Activated CD8-positive, alpha-beta memory T cell treated with anti-CD3 and anti-CD28 coated beads, Interleukin-2, amount 10 ng/mL, durations not matched to agents 7 days and 5 days (primary cell): Measurements from ENCODE around the gene KATNB1. TPM values are rescaled to one million over a fixed set of nuclear protein-coding genes. Genes with fewer than 3 reads are reported as not detected.
"Not testable (repeated sequence)": the region's sequence is repeated elsewhere in the genome, so short reads cannot be mapped to it uniquely, and the experiment has no call there.

Experiments
- ATAC-seq: fragments of 150-1000 bp; cut with Tn5 transposase; one replicate; pipeline ENCODE4 v1.10.0; 2021; ENCODE audit warnings: moderate library complexity
- CTCF ChIA-PET: fragments of 350-600 bp; sonication (Branson Sonifier 250); formaldehyde crosslinking; loops from one replicate; lab custom pipeline; 2021; ENCODE audit warnings: antibody characterized with exemption; lab: Charles Lee
- DNase-seq: peaks from one replicate; pipeline ENCODE4 v3.0.0-alpha.2; 2020
- H3K27ac Mint-ChIP-seq: one replicate; pipeline ENCODE4 v1.8.0; 2021; ENCODE audit warnings: mild to moderate bottlenecking, mixed read lengths
- H3K27me3 Mint-ChIP-seq: one replicate; pipeline ENCODE4 v1.8.0; 2021; ENCODE audit warnings: mixed read lengths
- H3K36me3 Mint-ChIP-seq: one replicate; pipeline ENCODE4 v1.8.0; 2021; ENCODE audit warnings: mild to moderate bottlenecking, mixed read lengths
- H3K4me1 Mint-ChIP-seq: one replicate; pipeline ENCODE4 v1.8.0; 2021; ENCODE audit warnings: mixed read lengths
- H3K4me3 Mint-ChIP-seq: one replicate; pipeline ENCODE4 v1.8.0; 2021; ENCODE audit warnings: mild to moderate bottlenecking, moderate library complexity, mixed read lengths
- H3K9me3 Mint-ChIP-seq: one replicate; pipeline ENCODE4 v1.8.0; 2022; ENCODE audit warnings: low read depth, mixed read lengths
- total RNA-seq, 2 experiments: library from RNA; stranded (reverse); gene quantifications; one replicate each; pipeline ENCODE4 v1.2.3, GENCODE V29; 2021

Gene KATNB1
- total RNA-seq, 2 experiments from 2014 or later, result 41.6 to 43.9 TPM

DNA sequence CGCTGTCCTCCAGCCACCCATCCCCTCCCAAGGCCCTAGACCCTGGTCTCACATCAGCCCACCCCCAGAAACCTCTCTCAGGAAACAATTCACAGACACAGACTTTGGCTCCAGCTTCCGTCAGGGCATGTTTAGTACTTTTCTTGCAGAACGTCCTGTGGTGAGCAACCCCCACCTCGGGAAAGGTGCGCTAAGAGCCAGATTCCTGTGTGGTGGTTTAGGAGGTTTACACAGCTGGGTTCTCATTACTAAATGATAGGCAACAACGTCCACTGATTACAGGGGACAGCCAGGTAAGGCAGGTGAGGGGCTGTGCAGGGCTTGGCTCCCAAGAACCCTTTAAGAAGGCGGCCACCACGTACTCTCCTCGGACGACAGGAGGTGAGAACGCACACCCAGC, 37.4 kb downstream of the KATNB1 start:
- Mint-ChIP-seq H3K27me3 (no peaks in the 10 kb centered on the region), H3K4me1 (no peaks in the 10 kb centered on the region), H3K9me3 (no peaks in the 10 kb centered on the region), H3K27ac (no peak overlapping the region), H3K36me3 (no peaks in the 10 kb centered on the region), H3K4me3 (no peak overlapping the region)
- CTCF ChIA-PET, result interaction anchor here (1.6 kb wide), 1 partner anchor 22 kb away, joined by 4 read pairs; no protein-coding TSS in a partner anchor
- no peak for ATAC-seq
- DNase-seq, result no peak

DNA sequence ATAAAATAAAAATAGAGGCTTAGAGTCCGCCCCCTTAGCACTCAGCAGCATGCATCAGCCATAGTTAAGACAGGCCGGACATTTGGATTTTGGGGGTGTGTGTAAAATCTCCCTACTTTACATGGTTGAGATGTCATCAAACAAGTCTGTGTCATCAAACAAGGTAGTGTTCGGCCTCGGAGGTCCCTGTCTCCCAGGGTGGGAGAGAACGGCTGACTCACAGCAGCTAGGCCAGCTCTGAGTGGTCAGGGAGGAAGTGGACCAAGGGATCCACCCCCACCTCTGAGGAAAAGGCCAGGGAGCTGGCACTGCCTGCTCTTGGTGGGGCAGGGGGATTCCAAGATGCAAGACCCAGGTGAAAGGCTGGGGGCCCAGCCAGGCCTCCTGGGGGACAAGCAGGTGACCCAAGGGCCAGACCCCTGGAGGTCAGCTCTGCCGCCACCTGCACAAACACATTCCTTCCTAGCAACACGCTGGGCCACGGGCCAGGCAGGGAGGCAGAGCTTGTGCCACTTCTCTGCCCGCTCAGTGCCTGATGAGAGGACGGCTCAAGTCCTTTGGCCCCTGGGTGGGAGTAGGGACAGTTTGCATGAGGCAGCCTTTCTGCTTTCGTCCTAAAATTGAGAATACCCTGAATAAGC, 38.2 kb downstream of the KATNB1 start:
- Mint-ChIP-seq H3K27ac (no peak overlapping the region), H3K36me3 (no peaks in the 10 kb centered on the region), H3K4me1 (no peaks in the 10 kb centered on the region), H3K27me3 (no peaks in the 10 kb centered on the region), H3K4me3 (no peak overlapping the region), H3K9me3 (no peaks in the 10 kb centered on the region)
- DNase-seq (no peak), ATAC-seq (no peak)
- CTCF ChIA-PET, result interaction anchor here (1.6 kb wide), 1 partner anchor 22 kb away, joined by 4 read pairs; no protein-coding TSS in a partner anchor

DNA sequence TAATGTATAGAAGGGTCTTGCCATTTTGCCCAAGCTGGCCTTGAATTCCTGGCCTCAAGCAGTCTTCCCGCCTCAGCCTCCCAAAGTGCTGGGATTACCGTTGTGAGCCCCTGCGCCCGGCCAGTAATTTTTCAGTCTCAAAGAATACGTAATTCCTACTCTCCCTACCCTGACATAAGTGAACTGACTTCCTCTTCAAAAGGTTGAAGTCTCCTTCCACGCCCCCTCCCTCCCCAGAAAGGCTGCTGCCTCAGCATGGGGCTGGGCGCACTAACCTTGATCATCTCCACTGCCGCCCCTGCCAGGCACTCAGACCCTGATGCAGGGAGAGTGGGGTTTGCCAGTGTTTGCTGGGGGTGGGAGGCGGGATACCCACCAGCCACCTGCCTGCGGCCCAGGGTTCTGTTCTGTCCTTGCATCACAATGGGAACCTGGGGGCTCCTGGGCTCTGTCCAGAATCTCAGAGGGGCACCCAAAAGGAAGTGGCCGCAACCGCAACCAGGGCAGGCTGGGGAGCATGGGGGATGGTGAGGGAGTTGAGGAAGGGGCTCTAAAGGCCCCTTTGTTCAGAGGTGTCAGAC, 39.2 kb downstream of the KATNB1 start:
- H3K4me3 Mint-ChIP-seq, result no peak overlapping the region
- CTCF ChIA-PET, result interaction anchor here (1.2 kb wide), 1 partner anchor 34 kb away, joined by 3 read pairs; no protein-coding TSS in a partner anchor
- no peak for ATAC-seq
- no peaks in the 10 kb centered on the region for H3K27me3 Mint-ChIP-seq
- DNase-seq, result no peak
- H3K4me1 Mint-ChIP-seq, result no peaks in the 10 kb centered on the region
- no peaks in the 10 kb centered on the region for H3K9me3 Mint-ChIP-seq
- H3K36me3 Mint-ChIP-seq, result no peaks in the 10 kb centered on the region
- no peak overlapping the region for H3K27ac Mint-ChIP-seq

DNA sequence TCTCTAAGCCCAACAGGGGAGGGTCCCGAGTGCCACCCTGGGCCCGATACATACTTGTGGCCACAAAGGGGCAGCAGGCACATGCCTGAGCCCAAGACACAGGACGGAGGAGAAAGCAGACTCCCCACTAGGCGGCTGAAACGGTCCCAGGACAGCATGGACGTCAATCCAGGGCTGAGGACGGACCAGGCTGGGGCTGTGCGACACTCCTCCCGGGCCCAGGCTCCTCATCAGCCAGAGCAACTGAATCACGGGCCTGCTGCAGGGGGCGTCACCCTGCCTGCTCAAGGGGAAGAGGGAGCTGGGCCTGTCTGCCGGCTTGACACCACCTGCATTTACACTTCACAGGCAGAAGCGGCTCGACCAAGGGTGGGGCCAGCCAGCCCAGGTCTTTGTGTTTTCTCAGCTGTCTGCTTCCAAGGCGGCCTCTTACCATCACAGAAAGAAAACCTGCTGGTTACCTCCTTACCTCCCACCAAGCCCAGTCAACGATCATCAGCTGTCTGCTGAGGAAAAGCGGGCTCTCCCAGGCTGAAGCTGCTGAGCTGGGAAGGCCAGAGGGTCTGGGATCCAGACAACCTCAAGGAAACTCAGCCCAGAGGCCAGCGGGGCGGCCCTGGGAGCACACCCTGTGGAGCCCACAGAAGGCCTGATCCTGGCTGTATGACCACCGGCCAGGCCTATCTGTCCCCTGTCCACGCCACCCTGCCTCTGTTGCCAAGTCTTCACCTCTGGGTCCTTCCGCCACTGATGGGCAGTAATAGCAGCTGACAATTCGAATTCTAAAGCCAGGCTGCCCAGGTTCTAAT, 40.3 kb downstream of the KATNB1 start:
- no peaks in the 10 kb centered on the region for H3K27me3 Mint-ChIP-seq
- no peak overlapping the region for H3K27ac Mint-ChIP-seq
- no peaks in the 10 kb centered on the region for H3K4me1 Mint-ChIP-seq
- no peak overlapping the region for H3K4me3 Mint-ChIP-seq
- ATAC-seq (no peak), DNase-seq (no peak)
- H3K36me3 Mint-ChIP-seq, result no peaks in the 10 kb centered on the region
- CTCF ChIA-PET, result no interaction called here
- H3K9me3 Mint-ChIP-seq, result no peaks in the 10 kb centered on the region

DNA sequence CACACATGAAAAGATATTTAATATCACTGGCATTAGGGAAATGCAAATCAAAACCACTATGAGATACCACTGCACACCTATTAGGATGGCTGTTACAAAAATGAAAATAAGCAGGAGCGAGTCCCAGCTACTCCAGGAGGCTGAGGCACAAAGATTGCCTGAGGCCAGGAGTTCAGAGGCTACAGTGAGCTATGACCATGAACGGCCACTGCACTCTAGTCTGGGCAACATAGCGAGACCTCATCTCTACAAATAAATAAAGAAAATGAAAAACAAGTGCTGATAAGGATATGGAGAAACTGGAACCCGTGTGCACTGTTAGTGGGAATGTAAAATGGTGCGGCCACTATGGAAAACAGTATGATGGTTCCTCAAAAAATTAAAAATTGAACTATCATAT, 43.1 kb downstream of the KATNB1 start:
- CTCF ChIA-PET, result no interaction called here
- H3K9me3 Mint-ChIP-seq, result no peaks in the 10 kb centered on the region
- no peak overlapping the region for H3K4me3 Mint-ChIP-seq
- H3K36me3 Mint-ChIP-seq, result no peaks in the 10 kb centered on the region
- DNase-seq, result no peak
- no peaks in the 10 kb centered on the region for H3K27me3 Mint-ChIP-seq
- H3K27ac Mint-ChIP-seq, result no peak overlapping the region
- no peak for ATAC-seq
- no peaks in the 10 kb centered on the region for H3K4me1 Mint-ChIP-seq

DNA sequence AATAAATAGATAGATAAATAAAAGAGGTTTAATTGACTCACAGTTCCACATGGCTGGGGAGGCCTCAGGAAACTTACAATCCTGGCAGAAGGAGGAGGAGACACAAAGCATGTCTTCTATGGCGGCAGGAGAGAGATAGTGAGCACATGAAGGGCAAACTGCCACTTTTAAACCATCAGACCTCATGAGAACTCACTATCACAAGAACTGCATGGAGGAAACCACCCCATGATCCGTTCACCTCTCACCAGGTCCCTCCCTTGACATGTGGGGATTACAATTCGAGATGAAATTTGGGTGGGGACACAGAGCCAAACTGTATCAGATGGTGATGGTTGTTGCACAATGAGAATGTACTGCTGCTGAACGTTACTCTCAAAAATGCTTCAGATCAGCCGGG, 44.3 kb downstream of the KATNB1 start:
- H3K27me3 Mint-ChIP-seq, H3K9me3 Mint-ChIP-seq, H3K4me3 Mint-ChIP-seq, H3K4me1 Mint-ChIP-seq, H3K27ac Mint-ChIP-seq, CTCF ChIA-PET, H3K36me3 Mint-ChIP-seq, DNase-seq, ATAC-seq: not testable (repeated sequence)

DNA sequence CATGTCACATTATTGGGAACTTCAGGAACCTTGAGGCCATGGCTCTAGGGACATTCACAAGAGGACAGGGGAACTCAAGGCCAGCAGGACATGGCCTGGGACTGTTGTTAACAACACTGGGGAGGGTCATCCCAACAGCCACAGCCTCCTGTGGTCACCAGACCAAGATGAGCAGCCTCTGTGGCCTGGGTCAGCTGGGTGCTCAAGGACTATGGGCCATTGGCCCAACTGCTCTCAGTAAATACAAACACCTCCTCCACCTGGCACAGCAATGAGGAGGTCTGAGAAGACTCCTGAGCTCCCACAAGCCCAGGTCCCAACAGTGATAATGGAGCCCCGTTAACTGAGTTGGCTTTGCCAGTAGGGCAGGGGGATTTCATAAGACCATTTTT, 45.8 kb downstream of the KATNB1 start:
- DNase-seq (no peak), ATAC-seq (no peak)
- Mint-ChIP-seq H3K27me3 (no peaks in the 10 kb centered on the region), H3K27ac (no peak overlapping the region), H3K4me1 (no peaks in the 10 kb centered on the region), H3K9me3 (no peaks in the 10 kb centered on the region), H3K36me3 (no peaks in the 10 kb centered on the region), H3K4me3 (no peak overlapping the region)
- CTCF ChIA-PET, result interaction anchor here (1.0 to 1.2 kb wide), 2 partner anchors 90 to 111 kb away, joined by 3 read pairs; no protein-coding TSS in a partner anchor

DNA sequence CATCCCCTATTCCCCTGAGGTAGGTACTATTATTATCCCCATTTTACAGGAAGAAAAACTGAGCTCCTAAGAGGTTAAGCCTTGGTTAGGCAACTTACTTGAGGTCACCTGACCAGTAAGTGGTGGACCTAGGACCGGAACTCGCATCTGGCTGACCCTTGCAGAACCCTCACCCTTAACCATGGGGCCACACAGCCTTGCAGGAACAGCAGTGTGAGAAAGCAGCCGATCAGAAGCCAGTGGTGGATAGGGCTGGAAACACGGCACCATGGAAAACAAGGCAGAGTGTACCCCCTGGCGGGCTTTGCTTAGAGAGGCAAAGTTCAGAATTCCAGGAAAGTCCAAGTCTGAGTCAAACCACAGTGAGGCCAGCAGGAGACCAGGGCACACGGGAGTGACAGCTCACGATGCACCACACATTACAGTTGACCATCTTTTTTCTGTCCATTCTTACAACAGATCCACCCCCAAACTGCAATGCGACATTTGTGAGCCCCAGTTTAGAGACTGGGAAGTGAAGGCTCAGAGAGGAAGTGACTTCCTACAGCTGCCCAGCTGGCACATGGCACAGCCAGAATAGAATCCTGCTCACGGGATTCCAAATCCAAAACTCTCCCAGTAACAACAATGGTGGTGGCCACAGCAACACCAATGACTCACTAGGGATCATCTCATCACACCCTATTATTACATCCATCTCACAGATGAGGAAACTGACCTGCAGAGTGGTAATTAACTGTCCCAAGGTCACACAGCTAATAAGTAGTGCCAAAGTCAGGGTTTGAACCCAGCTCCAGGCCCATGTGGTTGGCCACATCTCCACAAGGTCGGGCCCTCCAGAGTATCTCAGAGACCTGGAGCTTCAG, 46.4 kb downstream of the KATNB1 start:
- Mint-ChIP-seq H3K27ac (no peak overlapping the region), H3K9me3 (no peaks in the 10 kb centered on the region), H3K4me1 (no peaks in the 10 kb centered on the region), H3K27me3 (no peaks in the 10 kb centered on the region), H3K36me3 (no peaks in the 10 kb centered on the region), H3K4me3 (no peak overlapping the region)
- no peak for DNase-seq
- no peak for ATAC-seq
- CTCF ChIA-PET, result interaction anchor here (1.0 to 1.2 kb wide), 2 partner anchors 91 to 111 kb away, joined by 3 read pairs; no protein-coding TSS in a partner anchor

DNA sequence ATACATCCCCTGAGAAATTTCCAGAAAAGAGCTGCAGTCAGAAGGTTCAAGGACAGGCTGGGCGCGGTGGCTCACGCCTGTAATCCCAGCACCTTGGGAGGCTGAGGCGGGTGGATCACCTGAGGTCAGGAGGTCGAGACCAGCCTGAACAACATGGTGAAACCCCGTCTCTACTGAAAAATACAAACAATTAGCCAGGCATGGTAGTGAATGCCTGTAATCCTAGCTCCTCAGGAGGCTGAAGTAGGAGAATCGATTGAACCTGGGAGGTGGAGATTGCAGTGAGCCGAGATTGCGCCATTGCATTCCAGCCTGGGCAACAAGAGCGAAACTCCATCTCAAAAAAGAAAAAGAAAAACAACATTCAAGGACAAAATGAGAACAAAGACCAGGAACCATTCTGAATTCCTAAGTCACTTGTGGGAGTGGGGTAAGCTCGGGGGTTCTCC, 47.1 kb downstream of the KATNB1 start:
- DNase-seq, ATAC-seq, H3K4me3 Mint-ChIP-seq, H3K27me3 Mint-ChIP-seq, H3K36me3 Mint-ChIP-seq, H3K4me1 Mint-ChIP-seq, H3K9me3 Mint-ChIP-seq, H3K27ac Mint-ChIP-seq: not testable (repeated sequence)
- CTCF ChIA-PET, result interaction anchor here (0.9 to 1.5 kb wide), 2 partner anchors 26 to 218 kb away, joined by 3 to 4 read pairs; partner anchors contain the start of gene ZNF319

DNA sequence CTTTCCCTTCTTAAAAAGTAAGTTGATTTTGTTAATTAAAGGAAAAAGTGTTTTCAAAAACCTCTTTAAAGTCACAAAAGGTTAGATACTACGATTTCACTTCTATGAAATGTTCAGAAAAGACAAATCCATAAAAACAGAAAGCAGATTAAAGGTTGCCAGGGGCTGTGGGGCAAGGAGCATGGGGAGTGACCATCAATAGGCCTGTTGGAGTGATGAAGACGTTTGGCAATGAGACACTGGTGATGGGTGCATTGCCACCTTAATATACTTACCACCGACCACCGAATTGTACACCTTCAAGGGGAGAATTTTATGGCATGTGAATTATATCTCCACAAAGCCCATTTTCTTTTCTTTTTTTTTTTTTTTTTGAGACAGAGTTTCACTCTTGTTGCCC, 47.5 kb downstream of the KATNB1 start:
- CTCF ChIA-PET, result interaction anchor here (0.9 to 1.5 kb wide), 2 partner anchors 26 to 218 kb away, joined by 3 to 4 read pairs; partner anchors contain the start of gene ZNF319
- Mint-ChIP-seq H3K27ac (no peak overlapping the region), H3K4me3 (no peak overlapping the region), H3K36me3 (no peaks in the 10 kb centered on the region), H3K9me3 (no peaks in the 10 kb centered on the region), H3K27me3 (no peaks in the 10 kb centered on the region), H3K4me1 (no peaks in the 10 kb centered on the region)
- ATAC-seq (no peak), DNase-seq (no peak)

DNA sequence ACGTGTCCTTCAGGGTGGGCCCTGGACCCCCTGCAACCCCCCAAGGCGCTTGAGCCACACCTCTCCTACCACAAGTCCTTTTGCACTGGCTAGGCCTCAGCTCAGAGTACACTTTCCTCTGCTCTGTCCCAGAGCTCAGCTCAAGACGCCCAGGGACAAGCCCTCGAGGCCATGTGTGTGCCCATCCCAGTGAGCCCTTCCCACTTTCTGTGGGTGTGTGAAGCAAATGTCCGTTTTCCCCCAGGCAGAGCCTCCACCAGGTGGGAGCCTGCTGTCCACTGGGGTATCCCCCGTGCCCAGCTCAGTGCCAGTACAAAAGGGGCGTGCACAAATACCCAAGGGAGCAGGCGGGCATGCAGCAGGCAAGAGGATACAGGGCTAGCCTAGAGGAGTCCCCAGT, 48.3 kb downstream of the KATNB1 start:
- Mint-ChIP-seq H3K27me3 (no peaks in the 10 kb centered on the region), H3K9me3 (no peaks in the 10 kb centered on the region), H3K4me3 (no peak overlapping the region), H3K27ac (no peak overlapping the region), H3K4me1 (no peaks in the 10 kb centered on the region), H3K36me3 (no peaks in the 10 kb centered on the region)
- DNase-seq (no peak), ATAC-seq (no peak)
- CTCF ChIA-PET, result interaction anchor here (1.5 kb wide), 1 partner anchor 27 kb away, joined by 4 read pairs; no protein-coding TSS in a partner anchor

DNA sequence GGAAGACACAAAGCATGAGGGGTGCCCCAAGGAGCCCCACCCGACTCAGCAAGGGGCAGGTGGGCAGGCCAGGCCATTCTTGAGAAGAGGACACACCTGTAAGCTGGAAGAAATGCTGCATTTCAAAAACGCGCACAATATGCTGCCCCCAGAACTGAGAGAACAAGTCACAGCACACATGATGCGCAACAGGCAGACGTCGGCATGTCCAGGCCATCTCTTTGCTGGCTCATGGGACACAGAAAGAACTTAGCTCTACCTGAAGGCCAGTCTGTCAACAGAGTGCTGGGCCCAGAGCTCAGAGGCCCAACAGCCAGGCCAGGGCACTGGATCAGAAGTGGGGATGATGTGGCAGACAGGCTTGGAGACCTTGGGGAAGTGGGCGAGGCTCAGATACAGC, 48.8 kb downstream of the KATNB1 start:
- no peak overlapping the region for H3K27ac Mint-ChIP-seq
- CTCF ChIA-PET, result no interaction called here
- ATAC-seq (no peak), DNase-seq (no peak)
- H3K4me1 Mint-ChIP-seq, result no peaks in the 10 kb centered on the region
- H3K9me3 Mint-ChIP-seq, result no peaks in the 10 kb centered on the region
- H3K36me3 Mint-ChIP-seq, result no peaks in the 10 kb centered on the region
- no peaks in the 10 kb centered on the region for H3K27me3 Mint-ChIP-seq
- H3K4me3 Mint-ChIP-seq, result no peak overlapping the region

DNA sequence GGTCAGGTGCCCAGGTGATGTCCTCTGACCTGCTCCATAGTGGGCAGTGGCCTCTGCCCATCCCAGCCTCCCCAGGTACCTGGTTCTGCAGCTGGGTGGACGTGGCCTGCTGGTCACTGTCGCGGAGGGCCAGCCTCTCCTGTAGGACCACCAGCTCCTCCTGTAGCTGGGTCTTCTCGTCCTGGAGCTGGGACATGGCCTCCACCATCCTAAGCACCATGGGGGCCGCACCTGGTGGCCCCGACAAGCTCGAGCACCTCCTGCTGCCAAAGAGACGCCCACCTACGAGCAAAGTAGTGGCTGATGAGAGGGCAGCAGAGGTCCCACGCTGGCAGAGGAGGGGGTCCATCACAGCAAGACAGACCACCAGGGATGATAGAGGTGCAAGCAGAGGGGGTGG, 49.8 kb downstream of the KATNB1 start:
- CTCF ChIA-PET, result no interaction called here
- no peak overlapping the region for H3K4me3 Mint-ChIP-seq
- H3K4me1 Mint-ChIP-seq, result no peaks in the 10 kb centered on the region
- DNase-seq (no peak), ATAC-seq (no peak)
- no peak overlapping the region for H3K27ac Mint-ChIP-seq
- no peaks in the 10 kb centered on the region for H3K27me3 Mint-ChIP-seq
- no peaks in the 10 kb centered on the region for H3K9me3 Mint-ChIP-seq
- H3K36me3 Mint-ChIP-seq, result no peaks in the 10 kb centered on the region
